OCI-LY7 (cell line): ENCODE results near the gene TTR.

ENCODE experiments used
- EZH2phosphoT487 ChIP-seq: fragments of 200-600 bp; sonication (generic); IDR thresholded peaks from 2 replicates; pipeline ENCODE4 v1.6.1; 2018; ENCODE audit warnings: low read depth, borderline replicate concordance, mild to moderate bottlenecking, mixed run types, antibody characterized with exemption, low read length, moderate library complexity, mixed read lengths
- TF ChIP-seq, protein P1 (sequence below): fragments of 200-600 bp; sonication (generic); conservative IDR thresholded peaks from 2 replicates; pipeline ENCODE4 v1.5.1; 2014; ENCODE audit warnings: mild to moderate bottlenecking, antibody characterized with exemption, low read length, moderate library complexity, mixed read lengths

GRCh38 chr18:31624892-31625640 is 33.4 kb downstream of the TTR start:
- no peak for TF ChIP-seq EZH2phosphoT487
- TF ChIP-seq, protein P1, sequence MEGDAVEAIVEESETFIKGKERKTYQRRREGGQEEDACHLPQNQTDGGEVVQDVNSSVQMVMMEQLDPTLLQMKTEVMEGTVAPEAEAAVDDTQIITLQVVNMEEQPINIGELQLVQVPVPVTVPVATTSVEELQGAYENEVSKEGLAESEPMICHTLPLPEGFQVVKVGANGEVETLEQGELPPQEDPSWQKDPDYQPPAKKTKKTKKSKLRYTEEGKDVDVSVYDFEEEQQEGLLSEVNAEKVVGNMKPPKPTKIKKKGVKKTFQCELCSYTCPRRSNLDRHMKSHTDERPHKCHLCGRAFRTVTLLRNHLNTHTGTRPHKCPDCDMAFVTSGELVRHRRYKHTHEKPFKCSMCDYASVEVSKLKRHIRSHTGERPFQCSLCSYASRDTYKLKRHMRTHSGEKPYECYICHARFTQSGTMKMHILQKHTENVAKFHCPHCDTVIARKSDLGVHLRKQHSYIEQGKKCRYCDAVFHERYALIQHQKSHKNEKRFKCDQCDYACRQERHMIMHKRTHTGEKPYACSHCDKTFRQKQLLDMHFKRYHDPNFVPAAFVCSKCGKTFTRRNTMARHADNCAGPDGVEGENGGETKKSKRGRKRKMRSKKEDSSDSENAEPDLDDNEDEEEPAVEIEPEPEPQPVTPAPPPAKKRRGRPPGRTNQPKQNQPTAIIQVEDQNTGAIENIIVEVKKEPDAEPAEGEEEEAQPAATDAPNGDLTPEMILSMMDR = no peak
